Left renal pelvis (tissue), 4 donors: ENCODE results near the gene HADHA. TPM values are rescaled to one million over a fixed set of nuclear protein-coding genes. Genes with fewer than 3 reads are reported as not detected.

Experiments used
- DNase-seq, 4 donors: peaks; one replicate each; pipeline ENCODE4 v3.0.0-alpha.2; 2013; ENCODE audit warnings: low read depth in 4 of 4, low spot score in 3 of 4
- polyA plus RNA-seq, 4 donors: library from polyadenylated mRNA; unstranded; fragments of 120-200 nt; gene quantifications; one replicate each; pipeline ENCODE4 v1.2.1, GENCODE V29; 2013; ENCODE audit not compliant: insufficient read length in 4 of 4

HADHA gene
- polyA plus RNA-seq, 4 donors = 165 to 244 (median 205) TPM

GRCh38 chr2:26148501-26148900 lies 95.9 kb downstream of the HADHA start:
- DNase-seq = no peak

DNA sequence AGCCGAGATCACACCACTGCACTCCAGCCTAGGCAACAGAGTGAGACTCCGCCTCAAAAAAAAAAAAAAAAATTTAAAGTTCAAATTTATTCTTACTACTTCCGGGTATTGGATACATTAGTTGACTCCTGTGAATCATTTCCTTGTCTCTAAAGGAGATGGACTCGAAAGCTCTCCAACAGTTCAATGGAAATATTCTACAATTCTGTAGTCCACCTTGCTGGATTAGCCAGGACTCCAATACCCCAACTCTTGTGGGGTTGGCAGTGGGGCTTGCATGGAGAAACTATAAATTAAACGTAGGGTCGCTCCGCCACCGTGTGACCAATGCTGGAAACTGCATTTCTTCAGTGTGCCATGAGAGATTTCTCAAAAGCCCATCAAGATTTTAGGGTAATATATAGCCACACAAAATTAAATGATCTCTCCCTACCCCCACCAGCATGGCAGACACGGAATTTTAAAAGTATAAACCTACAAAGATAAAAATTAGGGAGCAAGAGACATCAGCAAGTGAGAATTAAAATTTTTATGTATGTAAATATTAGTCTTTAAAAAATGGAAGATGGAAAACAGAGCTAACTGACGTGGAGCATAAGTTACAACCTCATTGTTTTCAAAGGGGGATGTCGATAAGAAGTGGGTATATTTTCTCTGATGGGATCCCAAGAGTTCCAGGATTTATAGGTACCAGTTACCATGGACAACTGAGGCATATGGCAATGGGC lies 99.3 kb downstream of the HADHA start:
- peak in 3 of 4 donors; percentile 22 to 32 (median 22) for DNase-seq

DNA sequence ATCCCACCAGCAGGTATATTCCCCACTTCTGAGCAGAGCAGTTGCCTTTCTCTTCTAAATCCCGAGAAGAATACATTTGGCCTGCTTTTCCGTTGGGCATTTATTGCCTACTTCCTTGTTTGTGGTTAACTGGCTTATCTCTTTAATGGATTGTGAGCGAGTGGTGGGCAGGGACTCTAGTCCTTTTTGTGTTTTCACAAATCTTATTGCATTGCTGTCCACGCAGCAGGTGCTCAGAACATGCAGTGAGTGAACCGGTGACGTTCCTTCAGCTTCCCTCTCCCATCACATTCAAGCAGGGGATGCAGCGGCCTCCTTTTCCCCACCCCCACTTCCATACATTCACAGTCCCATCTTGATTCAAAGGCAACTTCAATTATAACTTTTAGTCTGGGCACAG lies 100.4 kb downstream of the HADHA start:
- DNase-seq = no peak

- no peak for DNase-seq
These were observed 103.2 kb downstream of the HADHA start for GRCh38 chr2:26141145-26141769.

Other genes with a start within 250 kb of the HADHA start
- 100 to 1,000 TPM; 111 to 168 (median 144) TPM for gene RAB10, start 210.5 kb downstream of the HADHA start, polyA plus RNA-seq
- gene GAREM2, start 71.5 kb downstream of the HADHA start, polyA plus RNA-seq = 1 to 10 TPM; 6.0 to 8.7 (median 6.6) TPM
- 100 to 1,000 TPM; 114 to 175 (median 167) TPM for gene HADHB, start 307 bp upstream of the HADHA start, polyA plus RNA-seq
- 10 to 100 TPM; 11.5 to 26.7 (median 24.3) TPM for gene SELENOI, start 101.5 kb upstream of the HADHA start, polyA plus RNA-seq
- 1 to 10 TPM in 3 of 4 donors, under 1 TPM in 1; 0.61 to 2.9 (median 2.3) TPM for gene ADGRF3, start 102.2 kb upstream of the HADHA start, polyA plus RNA-seq
- 1 to 10 TPM in 3 of 4 donors, under 1 TPM in 1; 0.29 to 3.6 (median 3.3) TPM for gene DRC1, start 157.3 kb upstream of the HADHA start, polyA plus RNA-seq
- under 1 TPM; 0.09 to 0.32 (median 0.20) TPM for gene OTOF, start 233.5 kb upstream of the HADHA start, polyA plus RNA-seq